Vagina (tissue), 2 donors: ENCODE data around the gene TST. TPM values are rescaled to one million over a fixed set of nuclear protein-coding genes. Genes with fewer than 3 reads are reported as not detected.

ENCODE experiments used
- DNase-seq, 2 donors: peaks; one replicate each; pipeline ENCODE4 v3.0.0-alpha.2; 2017; ENCODE audit errors: extremely low spot score in 2 of 2
- H3K27ac ChIP-seq: fragments of 200-600 bp; sonication (generic); one replicate; pipeline ENCODE4 v1.5.1; 2019
- H3K27me3 ChIP-seq: fragments of 200-600 bp; sonication (generic); one replicate; pipeline ENCODE4 v1.5.1; 2019
- H3K36me3 ChIP-seq, 2 donors: fragments of 200-600 bp; sonication (generic); one replicate each; pipeline ENCODE4 v1.5.1; 2017 to 2019
- H3K4me1 ChIP-seq: fragments of 200-600 bp; sonication (generic); one replicate; pipeline ENCODE4 v1.5.1; 2019
- H3K4me3 ChIP-seq, 2 donors: fragments of 200-600 bp; sonication (generic); 1 replicate in 1 of 2; 2 replicates in 1 of 2; pipeline ENCODE4 v1.5.1; 2016 to 2019
- H3K9me3 ChIP-seq: fragments of 200-600 bp; sonication (generic); one replicate; pipeline ENCODE4 v1.5.1; 2019
- POLR2A ChIP-seq, 2 donors: fragments of 450-650 bp; IDR thresholded peaks; one replicate each; pipeline ENCODE4 v1.6.1; 2017; ENCODE audit warnings: antibody characterized with exemption in 2 of 2, mild to moderate bottlenecking in 2 of 2, moderate library complexity in 2 of 2
- POLR2AphosphoS5 ChIP-seq, 2 donors: sonication (generic); formaldehyde crosslinking; IDR thresholded peaks; one replicate each; pipeline ENCODE4 v1.9.0; 2017; ENCODE audit warnings: antibody characterized with exemption in 2 of 2, mild to moderate bottlenecking in 2 of 2, low read depth in 1 of 2; ENCODE audit not compliant: insufficient read depth in 1 of 2
- intact Hi-C: fragments of 100-400 bp; cut with DNase I; formaldehyde crosslinking; loops from one replicate; pipeline ENCODE4 v1.15.1; 2023
- total RNA-seq: library from RNA; depleted of rRNA; stranded (reverse); fragments of >200 nt; gene quantifications from one replicate; pipeline ENCODE4 v1.2.3, GENCODE V29; 2016
- TF ChIP-seq, protein P1 (sequence below), 3 experiments: fragments of 450-650 bp in 2 of 3; fragments of 200-600 bp in 1 of 3; sonication (generic) in 1 of 3; IDR thresholded peaks; one replicate each; pipeline ENCODE4 v1.5.1; 2017 to 2019; ENCODE audit warnings: antibody characterized with exemption in 3 of 3, mild to moderate bottlenecking in 2 of 3, moderate library complexity in 2 of 3

TST gene
- total RNA-seq, 1 donor from 2014 or later: 50.8 TPM

DNA sequence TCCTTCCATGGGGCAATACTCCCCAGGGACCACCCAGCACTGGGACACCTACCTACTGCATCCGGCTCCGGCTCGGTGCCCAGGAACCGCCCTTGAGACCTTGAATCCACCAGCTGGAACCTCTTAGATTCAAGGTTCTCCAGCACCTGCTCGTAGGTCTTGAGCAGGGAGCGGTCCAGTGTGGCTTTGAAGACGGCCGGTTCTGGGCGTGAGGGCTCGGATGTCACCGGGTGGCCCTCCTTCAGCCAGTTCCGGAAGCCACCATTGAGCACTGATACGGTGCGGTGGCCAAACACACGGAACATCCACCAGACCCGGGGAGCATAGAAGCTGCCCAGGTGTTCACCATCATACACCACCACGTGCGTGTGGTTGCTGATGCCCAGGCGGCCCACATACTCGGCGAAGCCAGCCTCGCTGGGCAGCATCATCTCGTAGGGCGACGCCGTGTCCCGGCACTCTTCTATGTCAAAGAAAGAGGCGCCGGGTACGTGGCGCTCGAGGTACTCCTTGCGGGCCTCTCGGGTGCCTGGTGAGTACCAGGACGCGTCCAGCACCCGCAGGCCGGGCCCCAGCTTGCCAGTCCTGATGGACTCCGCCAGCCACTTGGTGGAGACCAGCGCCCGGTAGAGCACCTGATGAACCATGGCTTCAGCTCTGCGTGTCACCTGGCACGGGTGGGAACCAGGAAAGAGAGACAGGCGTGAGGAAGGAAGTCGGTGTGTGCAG, 997 bp downstream of the TST start:
- H3K4me3 ChIP-seq: peak overlapping the region; percentile 96 to 99
- TF ChIP-seq POLR2AphosphoS5 (IDR thresholded peaks at IDR 0.05; ENCODE audit: insufficient read depth in 1 of 2, low read depth in 1 of 2): no peak
- TF ChIP-seq, protein P1, sequence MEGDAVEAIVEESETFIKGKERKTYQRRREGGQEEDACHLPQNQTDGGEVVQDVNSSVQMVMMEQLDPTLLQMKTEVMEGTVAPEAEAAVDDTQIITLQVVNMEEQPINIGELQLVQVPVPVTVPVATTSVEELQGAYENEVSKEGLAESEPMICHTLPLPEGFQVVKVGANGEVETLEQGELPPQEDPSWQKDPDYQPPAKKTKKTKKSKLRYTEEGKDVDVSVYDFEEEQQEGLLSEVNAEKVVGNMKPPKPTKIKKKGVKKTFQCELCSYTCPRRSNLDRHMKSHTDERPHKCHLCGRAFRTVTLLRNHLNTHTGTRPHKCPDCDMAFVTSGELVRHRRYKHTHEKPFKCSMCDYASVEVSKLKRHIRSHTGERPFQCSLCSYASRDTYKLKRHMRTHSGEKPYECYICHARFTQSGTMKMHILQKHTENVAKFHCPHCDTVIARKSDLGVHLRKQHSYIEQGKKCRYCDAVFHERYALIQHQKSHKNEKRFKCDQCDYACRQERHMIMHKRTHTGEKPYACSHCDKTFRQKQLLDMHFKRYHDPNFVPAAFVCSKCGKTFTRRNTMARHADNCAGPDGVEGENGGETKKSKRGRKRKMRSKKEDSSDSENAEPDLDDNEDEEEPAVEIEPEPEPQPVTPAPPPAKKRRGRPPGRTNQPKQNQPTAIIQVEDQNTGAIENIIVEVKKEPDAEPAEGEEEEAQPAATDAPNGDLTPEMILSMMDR (IDR thresholded peaks at IDR 0.05): no peak
- no peak for TF ChIP-seq POLR2A (IDR thresholded peaks at IDR 0.05)
- H3K36me3 ChIP-seq: peaks cover 0 to 9% of the 10 kb centered on the region in 2 donors
- intact Hi-C loops: no loop called here
- H3K4me1 ChIP-seq: peaks cover 69% of the 10 kb centered on the region
- H3K27me3 ChIP-seq: no peaks in the 10 kb centered on the region
- H3K27ac ChIP-seq: peak overlapping the region; percentile 97
- no peak for DNase-seq
- no peaks in the 10 kb centered on the region for H3K9me3 ChIP-seq

DNA sequence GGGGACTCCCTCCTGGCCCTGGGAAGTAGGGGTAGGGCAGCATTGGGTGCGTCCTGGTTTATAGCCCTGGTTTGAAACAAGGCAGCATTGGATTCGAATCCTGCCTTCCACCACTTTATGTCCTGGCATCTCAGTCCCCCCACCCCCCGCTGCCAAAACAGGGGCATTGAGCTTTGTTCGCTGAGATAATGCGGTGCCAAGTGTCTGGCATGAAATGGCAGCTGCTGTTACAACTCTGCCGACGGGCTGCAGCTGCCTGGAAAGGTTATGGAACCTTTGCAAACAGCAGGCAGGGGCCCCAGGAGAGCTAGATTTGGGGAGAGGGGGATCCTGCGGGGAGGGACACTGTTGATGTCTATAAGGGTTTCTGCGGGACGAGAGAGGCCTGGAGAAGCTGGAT, 1.9 kb downstream of the TST start:
- peaks cover 66% of the 10 kb centered on the region for H3K4me1 ChIP-seq
- no peak overlapping the region for H3K4me3 ChIP-seq
- H3K27me3 ChIP-seq: no peaks in the 10 kb centered on the region
- intact Hi-C loops: no loop called here
- no peak for TF ChIP-seq POLR2AphosphoS5 (IDR thresholded peaks at IDR 0.05; ENCODE audit: insufficient read depth in 1 of 2, low read depth in 1 of 2)
- no peak for TF ChIP-seq POLR2A (IDR thresholded peaks at IDR 0.05)
- TF ChIP-seq, protein P1 (IDR thresholded peaks at IDR 0.05): no peak
- H3K9me3 ChIP-seq: no peaks in the 10 kb centered on the region
- no peak for DNase-seq
- H3K36me3 ChIP-seq: peaks cover 0 to 9% of the 10 kb centered on the region in 2 donors
- H3K27ac ChIP-seq: no peak overlapping the region

DNA sequence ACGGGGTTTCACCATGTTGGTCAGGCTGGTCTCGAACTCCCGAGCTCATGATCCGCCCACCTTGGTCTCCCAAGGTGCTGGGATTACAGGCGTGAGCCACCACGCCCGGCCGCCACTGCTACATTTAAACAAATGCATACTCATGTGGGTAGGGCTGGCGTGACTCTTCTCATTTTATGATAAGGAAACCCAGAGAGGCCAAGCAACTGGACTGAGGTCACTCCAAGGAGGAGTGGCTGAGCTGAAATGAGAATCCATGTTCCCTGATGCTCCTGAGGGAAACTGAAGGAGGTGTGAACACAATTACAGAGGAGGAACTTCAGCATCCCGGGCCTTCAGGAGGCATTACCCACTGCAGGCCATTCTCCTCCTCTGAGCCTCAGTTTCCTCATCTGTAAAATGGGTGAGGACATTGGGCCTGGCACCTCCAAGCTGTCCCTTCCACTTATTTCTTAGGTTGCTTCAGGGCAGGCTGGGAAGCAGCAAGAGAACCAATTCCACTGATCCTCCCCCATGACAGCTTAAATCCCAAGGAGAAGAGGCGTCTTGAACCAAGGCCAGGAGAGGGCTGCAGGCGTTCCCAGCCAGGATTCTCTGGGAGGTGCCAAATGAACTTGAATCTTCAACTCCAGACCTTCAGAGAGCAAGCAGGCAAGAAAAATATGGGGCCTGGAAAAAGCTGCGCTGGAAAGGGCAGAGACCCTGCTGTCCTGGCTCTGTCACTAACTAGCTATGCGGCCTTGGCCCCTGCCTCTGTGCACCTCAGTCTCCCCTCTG, 2.9 kb downstream of the TST start:
- no peak overlapping the region for H3K4me3 ChIP-seq
- H3K36me3 ChIP-seq: peaks cover 0 to 9% of the 10 kb centered on the region in 2 donors
- peaks cover 56% of the 10 kb centered on the region for H3K4me1 ChIP-seq
- no peak overlapping the region for H3K27ac ChIP-seq
- DNase-seq: no peak
- H3K27me3 ChIP-seq: no peaks in the 10 kb centered on the region
- TF ChIP-seq POLR2A (IDR thresholded peaks at IDR 0.05): no peak
- TF ChIP-seq, protein P1 (IDR thresholded peaks at IDR 0.05): no peak
- TF ChIP-seq POLR2AphosphoS5 (IDR thresholded peaks at IDR 0.05; ENCODE audit: insufficient read depth in 1 of 2, low read depth in 1 of 2): no peak
- intact Hi-C loops: no loop called here
- H3K9me3 ChIP-seq: no peaks in the 10 kb centered on the region

DNA sequence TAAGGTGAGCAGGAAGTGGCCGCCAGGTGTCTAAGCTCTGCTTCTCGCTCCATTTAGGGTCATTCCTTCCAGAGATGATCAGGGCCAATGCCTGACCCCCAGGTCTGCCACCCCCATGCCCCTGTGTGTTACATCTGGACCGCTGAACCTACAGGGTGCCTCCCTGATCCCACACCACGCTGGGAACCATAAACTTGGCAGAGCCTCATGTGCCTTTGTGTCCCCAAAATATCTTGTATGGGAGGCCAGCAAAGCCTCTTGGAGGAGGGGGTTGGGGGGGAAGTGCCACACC, 3.7 kb downstream of the TST start:
- no peaks in the 10 kb centered on the region for H3K9me3 ChIP-seq
- H3K4me3 ChIP-seq: no peak overlapping the region
- H3K36me3 ChIP-seq: peaks cover 0 to 9% of the 10 kb centered on the region in 2 donors
- TF ChIP-seq POLR2A (IDR thresholded peaks at IDR 0.05): no peak
- TF ChIP-seq, protein P1 (IDR thresholded peaks at IDR 0.05): no peak
- TF ChIP-seq POLR2AphosphoS5 (IDR thresholded peaks at IDR 0.05; ENCODE audit: insufficient read depth in 1 of 2, low read depth in 1 of 2): no peak
- intact Hi-C loops: no loop called here
- no peaks in the 10 kb centered on the region for H3K27me3 ChIP-seq
- peaks cover 48% of the 10 kb centered on the region for H3K4me1 ChIP-seq
- no peak for DNase-seq
- H3K27ac ChIP-seq: no peak overlapping the region
